K562 (cell line): ENCODE data around the gene WASF3. TPM values are rescaled to one million over a fixed set of nuclear protein-coding genes. Genes with fewer than 3 reads are reported as not detected.

Source experiments
- ATAC-seq: fragments of 200-7000 bp; cut with Tn5 transposase; 3 replicates; pipeline ENCODE4 v1.9.1; 2020; ENCODE audit warnings: moderate library complexity
- BruUV-seq: library from RNA; stranded (reverse); fragments of 400-500 nt; replicated peaks from 2 replicates; lab custom pipeline; 2021; lab: Mats Ljungman, UMichigan
- CTCF ChIA-PET: fragments of 300-600 bp; formaldehyde crosslinking; extraction: SDS; loops from one replicate; lab custom pipeline; 2021; ENCODE audit warnings: low intra/inter-chr PET ratio; lab: Yijun Ruan, JAX
- POLR2A ChIA-PET: fragments of 300-600, 350-650 bp; sonication (Branson Sonifier 250); formaldehyde crosslinking; extraction: SDS; loops from one replicate; lab custom pipeline; 2021; ENCODE audit warnings: antibody characterized with exemption, inconsistent platforms; lab: Yijun Ruan, JAX
- DNase-seq, 4 experiments: peaks; one replicate each; pipeline versions ENCODE4 v3.0.0 to v3.0.0-alpha.2; 2011 to 2018; ENCODE audit warnings: low spot score in 3 of 4, mixed read lengths in 3 of 4; ENCODE audit errors: extremely low read depth in 1 of 4
- FAIRE-seq: peaks from 2 replicates; lab custom pipeline; 2011; peaks lifted over from hg19 to GRCh38; lab: Jason Lieb, UNC
- H2AFZ ChIP-seq: 2 replicates; pipeline ENCODE4 v1.6.0; 2011; ENCODE audit warnings: low read depth, low read length, control low read depth, inconsistent platforms
- H3K27ac ChIP-seq: fragments of 200-600 bp; 3 replicates; pipeline ENCODE4 v1.8.0; 2011; ENCODE audit warnings: low read depth, mild to moderate bottlenecking, control low read depth, inconsistent platforms, low read length, moderate library complexity, mixed read lengths; ENCODE audit errors: extremely low read depth
- H3K27me3 ChIP-seq, 2 experiments: fragments of 300-600 bp in 1 of 2; 2 replicates in 1 of 2; 3 replicates in 1 of 2; pipeline versions ENCODE4 v1.6.0 to v1.8.0; 2011; ENCODE audit warnings: inconsistent platforms in 2 of 2, low read length in 2 of 2, mild to moderate bottlenecking in 1 of 2, mixed read lengths in 1 of 2, moderate library complexity in 1 of 2; ENCODE audit not compliant: control insufficient read depth in 2 of 2, insufficient read depth in 2 of 2
- H3K36me3 ChIP-seq: fragments of 300-600 bp; 3 replicates; pipeline ENCODE4 v1.8.0; 2011; ENCODE audit warnings: mild to moderate bottlenecking, low read length, inconsistent platforms; ENCODE audit not compliant: control insufficient read depth, insufficient read depth
- H3K4me1 ChIP-seq, 2 experiments: fragments of 200-600 bp in 1 of 2; replicated peaks in 1 of 2; 2 replicates in 1 of 2; 3 replicates in 1 of 2; pipeline versions ENCODE4 v1.5.1 to v1.8.0; 2011; ENCODE audit warnings: inconsistent platforms in 2 of 2, low read length in 2 of 2, mild to moderate bottlenecking in 1 of 2, mixed read lengths in 1 of 2, moderate library complexity in 1 of 2; ENCODE audit not compliant: control insufficient read depth in 2 of 2, insufficient read depth in 2 of 2
- H3K4me2 ChIP-seq: 2 replicates; pipeline ENCODE4 v1.6.1; 2011; ENCODE audit warnings: low read length, control low read depth, inconsistent platforms, mixed read lengths; ENCODE audit not compliant: insufficient read depth
- H3K4me3 ChIP-seq: fragments of 200-600 bp; sonication (generic), shearing (Covaris generic); 2 replicates; pipeline ENCODE4 v1.5.1; 2016; ENCODE audit warnings: control low read depth, inconsistent platforms
- H3K79me2 ChIP-seq: fragments of 200-600 bp; 3 replicates; pipeline ENCODE4 v1.8.0; 2011; ENCODE audit warnings: low read length, inconsistent platforms; ENCODE audit not compliant: control insufficient read depth, insufficient read depth
- H3K9ac ChIP-seq, 2 experiments: 2 replicates each; pipeline versions ENCODE4 v1.6.0 to v1.6.1; 2011; ENCODE audit warnings: low read depth in 2 of 2, low read length in 2 of 2, control low read depth in 1 of 2, inconsistent platforms in 1 of 2, mild to moderate bottlenecking in 1 of 2, mixed read lengths in 1 of 2; ENCODE audit not compliant: insufficient read depth in 1 of 2
- H3K9me1 ChIP-seq: one replicate; pipeline ENCODE4 v1.6.0; 2011; ENCODE audit warnings: inconsistent platforms, mild to moderate bottlenecking, low read length, moderate library complexity; ENCODE audit not compliant: control insufficient read depth, insufficient read depth
- H3K9me3 ChIP-seq: replicated peaks from 2 replicates; pipeline ENCODE4 v1.5.1; 2011; ENCODE audit warnings: low read depth, low read length, inconsistent platforms; ENCODE audit not compliant: control insufficient read depth, insufficient read depth
- H4K20me1 ChIP-seq: replicated peaks from 2 replicates; pipeline ENCODE4 v1.6.1; 2011; ENCODE audit warnings: low read length, inconsistent platforms, mixed read lengths; ENCODE audit not compliant: control insufficient read depth, insufficient read depth
- BCL6 ChIP-seq: fragments of 250-450 bp; sonication (Bioruptor Pico); IDR thresholded peaks from 2 replicates; pipeline ENCODE4 v1.4.0; 2020
- HMG20B ChIP-seq: fragments of 250-450 bp; sonication (Bioruptor Pico); IDR thresholded peaks from 2 replicates; pipeline ENCODE4 v1.5.0; 2021; ENCODE audit warnings: mild to moderate bottlenecking
- MIER1 ChIP-seq: fragments of 450-650 bp; IDR thresholded peaks from 2 replicates; pipeline ENCODE4 v1.6.1; 2016; ENCODE audit warnings: antibody characterized with exemption, mild to moderate bottlenecking, low read depth
- XRCC5 ChIP-seq: fragments of 200-400 bp; formaldehyde crosslinking; IDR thresholded peaks from 2 replicates; pipeline ENCODE4 v1.6.1; 2017; ENCODE audit warnings: low read depth, mild to moderate bottlenecking, low read length
- YBX1 ChIP-seq: fragments of 450-650 bp; IDR thresholded peaks from 2 replicates; pipeline ENCODE4 v1.7.1; 2016; ENCODE audit warnings: mild to moderate bottlenecking
- ZKSCAN3 ChIP-seq: fragments of 250-450 bp; sonication (Bioruptor Pico); IDR thresholded peaks from 2 replicates; pipeline ENCODE4 v1.4.0; 2020
- ZNF696 ChIP-seq: fragments of 250-450 bp; sonication (Bioruptor Pico); conservative IDR thresholded peaks from 2 replicates; pipeline ENCODE4 v1.4.0; 2020; ENCODE audit warnings: mild to moderate bottlenecking, moderate library complexity
- ZSCAN29 ChIP-seq: fragments of 450-650 bp; IDR thresholded peaks from 2 replicates; pipeline ENCODE4 v1.6.1; 2017
- WGBS: fragments of 100-300 bp; shearing (Covaris generic); methylation state at CpG from one replicate; pipeline ENCODE4 v1.1.6; 2016; ENCODE audit warnings: low coverage, mixed read lengths; ENCODE audit not compliant: insufficient coverage; ENCODE audit errors: missing lambda C conversion rate; 5-methylcytosine and 5-hydroxymethylcytosine counted together
- in situ Hi-C: fragments of 300-500 bp; cut with MboI; formaldehyde crosslinking; loops from 4 replicates; pipeline ENCODE4 v1.15.0; 2018; ENCODE audit warnings: inconsistent platforms, mixed read lengths
- intact Hi-C: fragments of 100-400 bp; cut with micrococcal nuclease; formaldehyde crosslinking; loops from 2 replicates; pipeline ENCODE4 v1.14.2; 2022
- polyA plus RNA-seq, 8 experiments: library from polyadenylated mRNA; depleted of rRNA in 4 of 8; stranded (reverse) in 5 of 8; unstranded in 3 of 8; fragments of >200 nt; fragmentation: Nextera tagmentation in 2 of 8; fragmentation: Illumina TruSeq in 1 of 8; extraction: Ambion mirVana in 2 of 8; extraction: Trizol in 1 of 8; gene quantifications; 2 replicates each; pipeline versions ENCODE4 v1.2.1 to v1.2.3, GENCODE V29; 2011 to 2014; ENCODE audit warnings: inconsistent platforms in 1 of 8, missing spikeins in 1 of 8
- total RNA-seq, 7 experiments: library from RNA; depleted of rRNA in 6 of 7; stranded (reverse); fragments of >200 nt in 6 of 7; fragmentation: Illumina TruSeq in 2 of 7; extraction: Trizol in 2 of 7; gene quantifications; 2 replicates each; pipeline versions ENCODE4 v1.2.1 to v1.2.3, GENCODE V29; 2011 to 2021; ENCODE audit warnings: low replicate concordance in 1 of 7
- TF ChIP-seq, protein P1 (sequence below): fragments of 250-450 bp; sonication (Bioruptor Pico); IDR thresholded peaks from 2 replicates; pipeline ENCODE4 v1.5.0; 2020; ENCODE audit warnings: mild to moderate bottlenecking, borderline replicate concordance
- TF ChIP-seq, protein P2 (sequence below): fragments of 450-650 bp; formaldehyde crosslinking; IDR thresholded peaks from 2 replicates; pipeline ENCODE4 v1.4.0; 2022; ENCODE audit warnings: missing genetic modification characterization
- TF ChIP-seq, protein P3 (sequence below): IDR thresholded peaks from 2 replicates; pipeline ENCODE4 v1.6.1; 2011; ENCODE audit warnings: borderline replicate concordance, low read depth, mild to moderate bottlenecking, moderate library complexity, low read length; ENCODE audit not compliant: insufficient read depth, poor library complexity, severe bottlenecking

WASF3 gene
- total and polyA plus RNA-seq, 9 of the 15 experiments (the other 6 are each of a cell fraction or from before 2014, with no cell fraction given) = 0.04 to 0.43 (median 0.11) TPM

DNA sequence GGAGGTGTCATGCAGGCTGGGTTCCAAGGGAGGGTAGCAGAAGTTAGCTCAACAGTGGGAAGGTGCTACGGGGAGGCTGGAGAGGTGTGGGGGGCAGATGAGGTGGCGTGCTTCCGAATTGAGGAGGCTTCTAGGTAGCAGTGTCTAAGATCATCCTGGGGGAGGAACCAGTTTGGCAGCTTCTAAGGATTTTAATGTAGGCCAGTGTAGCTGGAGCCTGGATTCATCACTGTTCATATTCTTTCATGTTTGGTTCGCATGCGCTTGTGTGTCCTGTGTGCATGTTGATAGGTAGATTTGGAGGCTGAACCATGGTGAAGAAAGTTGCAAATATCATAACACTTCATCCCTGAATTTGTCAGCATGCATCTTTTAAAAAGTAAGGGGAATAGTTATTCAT, 116.4 kb downstream of the WASF3 start (continued):
- TF ChIP-seq MIER1 = no peak
- TF ChIP-seq BCL6 (CRISPR knock-in tag) = no peak
- no peak for TF ChIP-seq ZKSCAN3 (CRISPR knock-in tag)
- TF ChIP-seq, all 486 proteins: peak for 0

DNA sequence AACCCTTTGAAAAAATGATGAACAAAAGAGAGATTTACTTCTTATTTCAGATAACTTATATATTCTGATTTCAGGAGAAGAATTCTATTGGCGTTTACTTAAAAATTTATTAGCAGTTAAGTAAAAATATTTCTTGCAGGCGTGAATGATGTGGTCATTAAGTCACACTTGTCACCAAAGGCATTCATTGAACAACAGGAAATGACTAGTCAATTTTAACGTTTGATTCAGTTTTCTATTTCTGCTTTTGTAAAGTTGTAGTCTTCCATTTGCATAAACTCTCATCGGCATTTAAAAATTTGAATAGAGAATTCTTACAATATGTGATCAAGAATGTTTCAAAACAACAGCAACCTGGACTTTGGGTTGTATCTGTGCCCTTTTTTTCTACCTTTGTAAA, 119.7 kb downstream of the WASF3 start:
- POLR2A ChIA-PET = no interaction called here
- Histone ChIP-seq H4K20me1 (no peaks in the 10 kb centered on the region), H3K9ac (no peak overlapping the region), H3K9me3 (no peaks in the 10 kb centered on the region), H3K9me1 (no peaks in the 10 kb centered on the region), H3K79me2 (no peaks in the 10 kb centered on the region), H3K27me3 (peaks cover 0 to 15% of the 10 kb centered on the region in 2 experiments; a peak in 2 of 5 replicates), H3K4me1 (no peaks in the 10 kb centered on the region), H3K4me2 (no peak overlapping the region), H3K4me3 (no peak overlapping the region), H3K36me3 (no peaks in the 10 kb centered on the region), H3K27ac (no peak overlapping the region), H2AFZ (no peak overlapping the region)
- BruUV-seq = no TSS peak
- DNase-seq (no peak), FAIRE-seq (no peak), ATAC-seq (no peak)
- in situ Hi-C loops (no loop called here), intact Hi-C loops (no loop called here)
- TF ChIP-seq, protein P1, sequence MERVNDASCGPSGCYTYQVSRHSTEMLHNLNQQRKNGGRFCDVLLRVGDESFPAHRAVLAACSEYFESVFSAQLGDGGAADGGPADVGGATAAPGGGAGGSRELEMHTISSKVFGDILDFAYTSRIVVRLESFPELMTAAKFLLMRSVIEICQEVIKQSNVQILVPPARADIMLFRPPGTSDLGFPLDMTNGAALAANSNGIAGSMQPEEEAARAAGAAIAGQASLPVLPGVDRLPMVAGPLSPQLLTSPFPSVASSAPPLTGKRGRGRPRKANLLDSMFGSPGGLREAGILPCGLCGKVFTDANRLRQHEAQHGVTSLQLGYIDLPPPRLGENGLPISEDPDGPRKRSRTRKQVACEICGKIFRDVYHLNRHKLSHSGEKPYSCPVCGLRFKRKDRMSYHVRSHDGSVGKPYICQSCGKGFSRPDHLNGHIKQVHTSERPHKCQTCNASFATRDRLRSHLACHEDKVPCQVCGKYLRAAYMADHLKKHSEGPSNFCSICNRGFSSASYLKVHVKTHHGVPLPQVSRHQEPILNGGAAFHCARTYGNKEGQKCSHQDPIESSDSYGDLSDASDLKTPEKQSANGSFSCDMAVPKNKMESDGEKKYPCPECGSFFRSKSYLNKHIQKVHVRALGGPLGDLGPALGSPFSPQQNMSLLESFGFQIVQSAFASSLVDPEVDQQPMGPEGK = no peak
- no peak for TF ChIP-seq XRCC5
- no peak for TF ChIP-seq ZSCAN29
- TF ChIP-seq HMG20B (CRISPR knock-in tag) = no peak
- TF ChIP-seq YBX1 = no peak
- TF ChIP-seq ZNF696 = no peak
- TF ChIP-seq, protein P2, sequence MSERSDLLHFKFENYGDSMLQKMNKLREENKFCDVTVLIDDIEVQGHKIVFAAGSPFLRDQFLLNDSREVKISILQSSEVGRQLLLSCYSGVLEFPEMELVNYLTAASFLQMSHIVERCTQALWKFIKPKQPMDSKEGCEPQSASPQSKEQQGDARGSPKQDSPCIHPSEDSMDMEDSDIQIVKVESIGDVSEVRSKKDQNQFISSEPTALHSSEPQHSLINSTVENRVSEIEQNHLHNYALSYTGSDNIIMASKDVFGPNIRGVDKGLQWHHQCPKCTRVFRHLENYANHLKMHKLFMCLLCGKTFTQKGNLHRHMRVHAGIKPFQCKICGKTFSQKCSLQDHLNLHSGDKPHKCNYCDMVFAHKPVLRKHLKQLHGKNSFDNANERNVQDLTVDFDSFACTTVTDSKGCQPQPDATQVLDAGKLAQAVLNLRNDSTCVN (CRISPR knock-in tag) = no peak
- TF ChIP-seq, protein P3, sequence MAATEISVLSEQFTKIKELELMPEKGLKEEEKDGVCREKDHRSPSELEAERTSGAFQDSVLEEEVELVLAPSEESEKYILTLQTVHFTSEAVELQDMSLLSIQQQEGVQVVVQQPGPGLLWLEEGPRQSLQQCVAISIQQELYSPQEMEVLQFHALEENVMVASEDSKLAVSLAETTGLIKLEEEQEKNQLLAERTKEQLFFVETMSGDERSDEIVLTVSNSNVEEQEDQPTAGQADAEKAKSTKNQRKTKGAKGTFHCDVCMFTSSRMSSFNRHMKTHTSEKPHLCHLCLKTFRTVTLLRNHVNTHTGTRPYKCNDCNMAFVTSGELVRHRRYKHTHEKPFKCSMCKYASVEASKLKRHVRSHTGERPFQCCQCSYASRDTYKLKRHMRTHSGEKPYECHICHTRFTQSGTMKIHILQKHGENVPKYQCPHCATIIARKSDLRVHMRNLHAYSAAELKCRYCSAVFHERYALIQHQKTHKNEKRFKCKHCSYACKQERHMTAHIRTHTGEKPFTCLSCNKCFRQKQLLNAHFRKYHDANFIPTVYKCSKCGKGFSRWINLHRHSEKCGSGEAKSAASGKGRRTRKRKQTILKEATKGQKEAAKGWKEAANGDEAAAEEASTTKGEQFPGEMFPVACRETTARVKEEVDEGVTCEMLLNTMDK = no peak
- 1% methylated on average over 4 of the region's 4 CpGs for WGBS
- CTCF ChIA-PET = no interaction called here
